Breast epithelium (tissue), 3 donors: Measurements from ENCODE around the gene MT1F.

Source experiments
- POLR2A ChIP-seq: fragments of 450-650 bp; IDR thresholded peaks from one replicate; pipeline ENCODE4 v1.6.1; 2016; ENCODE audit warnings: antibody characterized with exemption, mild to moderate bottlenecking, moderate library complexity
- POLR2AphosphoS5 ChIP-seq, 3 donors: sonication (generic); formaldehyde crosslinking; IDR thresholded peaks; one replicate each; pipeline ENCODE4 v1.6.1; 2017; ENCODE audit warnings: antibody characterized with exemption in 3 of 3
- TF ChIP-seq, protein P1 (sequence below), 3 donors: fragments of 450-650 bp; IDR thresholded peaks; one replicate each; pipeline ENCODE4 v1.5.1; 2016 to 2017; ENCODE audit warnings: antibody characterized with exemption in 3 of 3, mild to moderate bottlenecking in 3 of 3, moderate library complexity in 3 of 3

DNA sequence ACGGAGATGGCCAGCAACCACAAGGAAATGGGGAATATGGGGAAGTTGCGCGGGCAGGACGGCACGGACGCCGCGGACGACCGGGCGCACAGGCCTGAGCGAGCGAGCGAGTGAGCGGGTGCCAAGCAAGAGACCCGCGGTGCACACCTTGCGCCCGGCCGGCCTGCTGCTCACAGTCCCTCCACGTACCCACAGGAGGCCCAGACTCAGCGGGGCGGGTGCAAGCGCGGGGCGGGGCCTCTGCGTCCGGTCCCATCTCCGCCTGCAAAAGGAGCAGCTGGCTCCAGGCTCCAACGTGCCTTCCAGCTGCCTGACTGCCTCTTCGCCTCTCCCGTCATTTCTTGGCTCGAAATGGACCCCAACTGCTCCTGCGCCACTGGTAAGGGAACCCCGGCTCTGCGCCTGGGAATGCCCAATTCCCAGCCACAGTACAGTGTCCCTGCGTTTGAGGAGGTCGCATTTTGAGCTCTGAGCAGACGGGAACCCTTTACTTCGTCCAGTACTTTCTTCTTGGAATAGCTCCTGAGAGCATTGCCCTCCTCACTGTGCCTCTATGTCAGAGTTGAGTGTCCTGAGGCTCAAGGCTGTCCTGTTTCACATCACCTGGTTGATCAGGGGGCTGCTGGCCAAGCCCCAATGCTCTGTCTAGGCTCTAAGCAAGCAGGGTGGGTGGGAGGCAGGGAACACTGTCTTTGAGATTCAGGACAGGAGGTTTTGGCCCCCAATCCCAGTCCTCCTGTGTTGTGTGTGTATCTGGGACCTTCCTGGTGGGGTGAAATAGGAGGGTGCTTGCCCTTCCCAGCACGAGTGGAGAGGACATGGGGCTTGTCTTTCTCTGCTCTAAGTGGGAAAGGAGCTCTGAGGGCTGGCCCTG, 40.3 kb upstream of the MT1F start:
- TF ChIP-seq, protein P1, sequence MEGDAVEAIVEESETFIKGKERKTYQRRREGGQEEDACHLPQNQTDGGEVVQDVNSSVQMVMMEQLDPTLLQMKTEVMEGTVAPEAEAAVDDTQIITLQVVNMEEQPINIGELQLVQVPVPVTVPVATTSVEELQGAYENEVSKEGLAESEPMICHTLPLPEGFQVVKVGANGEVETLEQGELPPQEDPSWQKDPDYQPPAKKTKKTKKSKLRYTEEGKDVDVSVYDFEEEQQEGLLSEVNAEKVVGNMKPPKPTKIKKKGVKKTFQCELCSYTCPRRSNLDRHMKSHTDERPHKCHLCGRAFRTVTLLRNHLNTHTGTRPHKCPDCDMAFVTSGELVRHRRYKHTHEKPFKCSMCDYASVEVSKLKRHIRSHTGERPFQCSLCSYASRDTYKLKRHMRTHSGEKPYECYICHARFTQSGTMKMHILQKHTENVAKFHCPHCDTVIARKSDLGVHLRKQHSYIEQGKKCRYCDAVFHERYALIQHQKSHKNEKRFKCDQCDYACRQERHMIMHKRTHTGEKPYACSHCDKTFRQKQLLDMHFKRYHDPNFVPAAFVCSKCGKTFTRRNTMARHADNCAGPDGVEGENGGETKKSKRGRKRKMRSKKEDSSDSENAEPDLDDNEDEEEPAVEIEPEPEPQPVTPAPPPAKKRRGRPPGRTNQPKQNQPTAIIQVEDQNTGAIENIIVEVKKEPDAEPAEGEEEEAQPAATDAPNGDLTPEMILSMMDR (IDR thresholded peaks at IDR 0.05) = no peak
- peak in 1 of 3 donors; percentile 12 for TF ChIP-seq POLR2AphosphoS5 (IDR thresholded peaks at IDR 0.05)
- TF ChIP-seq POLR2A = no peak
